NCI-H187 (cell line): ENCODE data around the gene TAC1.
"Not testable (repeated sequence)": the region's sequence is repeated elsewhere in the genome, so short reads cannot be mapped to it uniquely, and the experiment has no call there.

Experiments
- DNase-seq, 2 experiments: peaks; one replicate each; lab custom pipeline; 2025; lab: John Stamatoyannopoulos, UW

Gene TAC1

GRCh38 chr7:97731736-97732564 is at the start of gene TAC1:
Gene TAC1, plus strand, starts transcription at chr7:97732086. Its CDS starts 527 bp downstream, at chr7:97732613.
- DNase-seq, result no peak

GRCh38 chr7:97685952-97686351 is 45.9 kb upstream of the TAC1 start:
- DNase-seq, result no peak

DNA sequence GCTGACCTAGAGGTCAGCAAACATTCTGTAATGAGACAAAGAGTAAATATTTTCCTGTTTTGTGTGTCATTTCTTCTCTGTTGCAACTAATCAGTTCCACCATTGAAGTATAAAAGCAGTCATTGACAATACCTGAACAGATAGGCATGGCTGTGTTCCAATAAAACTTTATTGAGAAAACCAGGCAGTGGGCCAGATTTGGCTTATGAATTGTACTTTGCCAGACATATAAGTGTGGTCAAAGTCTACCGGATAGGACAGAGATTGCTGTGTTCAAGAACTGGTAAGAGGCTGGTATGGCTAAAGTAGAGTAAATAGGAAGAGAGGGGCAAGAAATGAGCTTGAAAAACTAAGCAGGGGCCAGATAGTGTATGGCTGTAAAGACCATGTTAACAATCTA is 38.3 kb upstream of the TAC1 start:
- no peak for DNase-seq

DNA sequence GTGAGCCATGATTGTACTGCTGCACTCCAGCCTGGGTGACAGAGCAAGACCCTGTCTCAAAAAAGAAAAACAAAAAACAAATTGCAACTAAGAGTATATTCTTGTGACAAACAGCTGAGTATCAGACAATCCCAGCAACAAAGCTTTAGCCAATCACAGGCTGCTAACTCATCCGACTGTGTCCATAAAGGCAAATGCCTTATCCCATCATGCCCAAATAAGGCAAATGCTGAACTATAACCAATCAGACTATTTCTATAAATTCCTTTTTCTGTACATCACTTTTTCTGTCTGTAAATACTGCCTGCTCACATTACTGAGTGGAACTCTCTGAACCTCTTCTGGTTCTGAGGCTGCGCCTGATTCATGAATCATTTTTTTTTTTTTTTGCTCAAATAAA is 37.5 kb upstream of the TAC1 start:
- DNase-seq, result no peak

- no peak for DNase-seq
Observed at GRCh38 chr7:97697396-97697795, 34.5 kb upstream of the TAC1 start.

DNA sequence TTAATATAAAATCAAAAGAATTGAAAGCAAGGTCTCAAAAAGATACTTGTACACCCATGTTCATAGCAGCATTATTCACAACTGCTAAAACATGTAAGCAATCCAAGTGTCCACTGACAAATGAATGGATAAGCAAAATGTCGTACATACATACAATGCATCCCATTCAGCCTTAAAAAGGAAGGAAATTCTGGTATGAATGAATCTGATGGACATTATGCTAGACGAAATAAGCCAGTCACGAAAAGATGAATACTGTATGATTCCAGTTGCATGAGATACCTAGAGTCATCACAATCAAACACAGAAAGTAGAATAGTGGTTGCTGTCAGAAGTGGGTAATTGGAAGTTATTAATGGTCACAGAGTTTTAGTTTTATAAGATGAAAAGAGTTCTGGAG is 9.5 kb upstream of the TAC1 start:
- no peak for DNase-seq

GRCh38 chr7:97732565-97733275 is 834 bp downstream of the TAC1 start:
- no peak for DNase-seq

- no peak for DNase-seq
Observed at GRCh38 chr7:97733276-97734161, 1.6 kb downstream of the TAC1 start.

GRCh38 chr7:97734255-97734654 is 2.4 kb downstream of the TAC1 start:
- no peak for DNase-seq

GRCh38 chr7:97735075-97735474 is 3.2 kb downstream of the TAC1 start:
- no peak for DNase-seq

- no peak for DNase-seq
Observed at GRCh38 chr7:97748482-97748881, 16.6 kb downstream of the TAC1 start.

- DNase-seq, result no peak
Observed at GRCh38 chr7:97751566-97751965, 19.7 kb downstream of the TAC1 start.

DNA sequence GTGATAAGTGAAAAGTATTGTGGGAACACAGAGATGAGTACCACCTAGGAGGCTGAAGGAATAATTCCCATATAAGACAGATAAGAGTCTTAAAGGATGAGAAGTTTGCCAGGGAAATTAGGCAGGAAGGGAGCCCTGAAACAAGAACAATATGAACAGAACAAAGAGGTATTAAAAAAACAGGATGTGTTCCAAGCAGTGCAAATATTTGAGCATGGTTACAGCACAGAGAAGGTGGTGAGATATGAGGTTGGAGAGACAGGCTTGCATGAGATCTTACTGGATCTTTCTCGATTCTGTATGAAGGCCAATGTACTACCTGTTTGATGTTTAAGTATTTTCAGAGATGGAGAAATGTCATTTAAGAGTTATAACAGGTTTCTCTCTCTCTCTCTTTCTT is 20.3 kb downstream of the TAC1 start:
- DNase-seq, result no peak

- DNase-seq, result no peak
Observed at GRCh38 chr7:97757824-97758223, 25.9 kb downstream of the TAC1 start.

DNA sequence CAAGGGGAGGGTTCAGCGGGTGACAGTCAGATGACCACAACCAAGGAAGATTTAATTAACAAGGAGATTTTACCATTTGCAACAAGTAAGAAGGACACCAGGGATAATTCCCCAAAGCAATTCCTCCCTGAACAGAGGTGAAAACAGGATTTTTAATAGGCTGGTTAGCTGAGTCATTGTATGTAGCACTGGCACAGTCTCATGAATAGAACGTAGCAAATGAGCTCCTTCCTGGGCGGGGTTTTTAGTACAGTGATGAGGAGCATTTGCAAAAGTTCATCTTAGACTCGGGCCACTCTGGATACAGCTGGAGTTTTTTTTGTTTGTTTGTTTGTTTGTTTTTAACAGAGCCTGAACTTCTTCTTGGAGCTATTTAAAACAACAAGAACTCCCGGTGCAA is 39.0 kb downstream of the TAC1 start:
- DNase-seq, result no peak

- DNase-seq, result no peak
Observed at GRCh38 chr7:97771576-97771975, 39.7 kb downstream of the TAC1 start.

DNA sequence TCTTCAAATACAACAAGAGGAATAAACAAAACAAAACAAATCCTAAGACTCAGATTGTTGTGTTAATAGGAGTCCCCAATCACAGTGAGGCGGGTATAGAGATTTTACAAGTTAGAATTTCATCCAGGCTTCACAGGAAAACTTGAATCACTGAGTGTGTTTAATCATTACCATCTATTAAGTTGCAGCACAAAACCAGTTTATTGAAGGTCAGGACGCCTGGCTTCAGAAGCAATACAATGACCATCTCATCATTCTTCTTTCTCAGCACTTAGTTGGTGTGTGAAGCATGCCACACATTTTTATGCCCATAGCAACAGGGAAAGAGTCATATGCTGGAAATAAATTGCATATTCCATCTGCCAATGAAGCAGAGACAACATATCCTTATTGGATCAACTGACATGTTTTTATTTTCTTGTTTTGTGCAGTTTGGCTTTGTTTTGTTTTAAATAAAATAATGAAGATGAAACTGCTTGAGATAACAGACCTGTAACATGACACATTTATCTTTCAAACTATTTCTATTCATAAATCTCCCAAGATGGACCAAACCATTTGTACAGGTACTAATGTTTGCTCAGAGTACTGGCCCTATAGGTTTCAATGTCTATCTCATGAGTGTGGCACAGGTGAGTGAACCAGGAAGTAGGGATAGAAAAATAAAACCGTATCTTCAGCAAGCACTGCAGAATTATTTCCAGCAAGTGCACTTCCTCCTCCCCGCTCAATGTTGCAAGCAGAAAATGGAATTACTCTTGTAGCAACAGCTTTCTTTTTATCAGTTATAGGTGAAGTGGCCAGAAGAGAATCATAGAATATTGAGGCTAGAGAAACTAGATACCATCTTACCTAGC is 40.4 kb downstream of the TAC1 start:
- DNase-seq, result no peak

- DNase-seq, result not testable (repeated sequence)
Observed at GRCh38 chr7:97786398-97786797, 54.5 kb downstream of the TAC1 start.
